NCI-H2107 treated with DMSO at 0.1 percent for 48 hours (cell line): ENCODE data around the gene ENPP5.

ENCODE experiments used
- DNase-seq: peaks from one replicate; lab custom pipeline; 2025; ENCODE audit not compliant: unreplicated experiment; lab: John Stamatoyannopoulos, UW

Gene ENPP5

GRCh38 chr6:46113370-46113769 is 57.4 kb downstream of the ENPP5 start:
- DNase-seq = peak; percentile 75
